ENCODE results near the gene PRKAG2.
A peak's percentile ranks its signal among the peaks of the same experiment; 100 is the strongest.
"Not testable (repeated sequence)": the region's sequence is repeated elsewhere in the genome, so short reads cannot be mapped to it uniquely, and the experiment has no call there.

Gene PRKAG2

DNA sequence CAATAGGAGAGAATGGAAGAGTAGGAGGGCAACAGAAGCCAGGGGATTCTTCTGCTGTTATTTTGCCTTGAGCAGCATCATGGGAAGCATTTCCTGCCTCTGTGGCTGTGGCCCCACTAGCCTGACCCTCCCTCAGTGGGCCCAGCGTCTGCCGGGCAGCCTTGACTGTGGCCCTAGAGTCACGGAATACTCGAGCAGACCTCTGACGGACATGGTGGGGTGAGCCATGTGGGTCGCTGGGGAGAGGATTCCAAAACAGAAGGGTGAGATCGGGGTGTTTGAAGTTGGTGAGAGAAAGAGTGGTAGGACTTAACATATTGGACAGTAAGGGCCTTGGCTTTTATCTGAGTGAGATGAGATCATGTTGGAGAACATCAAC lies 8.3 kb upstream of the PRKAG2 start:
- no peak for DNase-seq (ENCODE audit: low read depth in 2 of 3, low spot score in 2 of 3)

DNA sequence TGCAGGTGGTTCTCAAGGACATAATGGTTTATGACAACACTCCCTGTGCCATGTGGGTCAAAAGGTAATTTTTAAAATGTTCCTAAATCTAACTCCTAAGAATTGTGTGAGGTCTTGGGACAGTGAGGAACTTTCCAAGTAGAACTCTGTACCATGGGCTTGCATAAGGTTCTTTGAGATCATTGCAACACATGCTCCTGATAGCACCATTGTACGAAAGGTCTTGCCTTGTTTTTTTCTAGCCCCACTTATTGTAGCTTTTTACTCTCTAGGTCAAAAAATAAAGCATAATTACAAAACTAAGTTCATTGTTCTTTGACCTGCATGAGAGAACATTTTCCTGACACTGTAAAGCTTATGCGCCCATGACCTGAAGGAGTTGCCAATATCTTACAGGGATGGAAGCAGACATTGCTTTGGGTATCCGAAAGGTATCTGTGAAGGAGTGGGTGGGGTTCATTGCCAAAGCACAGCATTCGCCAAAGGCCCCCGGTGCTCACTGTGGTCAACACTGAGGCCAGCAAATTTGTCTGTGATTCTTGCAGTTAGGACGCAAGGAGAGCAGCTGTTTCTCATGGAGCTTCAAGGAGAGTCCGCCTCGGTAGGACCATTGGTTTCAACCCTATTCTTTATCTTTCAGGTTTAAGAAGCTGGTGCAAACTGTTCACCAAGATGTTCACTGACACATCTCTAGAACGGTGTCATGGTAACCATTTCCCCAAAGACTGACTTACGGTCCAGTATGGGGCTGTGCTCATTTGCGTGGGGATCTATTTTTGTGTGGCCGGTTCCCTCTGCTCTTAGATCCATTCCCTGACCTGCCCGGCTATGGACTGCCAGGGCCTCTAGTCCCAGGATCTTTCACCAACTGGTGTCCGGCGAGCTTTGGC lies 7.6 kb upstream of the PRKAG2 start:
- DNase-seq (ENCODE audit: low read depth in 2 of 3, low spot score in 2 of 3): no peak

DNA sequence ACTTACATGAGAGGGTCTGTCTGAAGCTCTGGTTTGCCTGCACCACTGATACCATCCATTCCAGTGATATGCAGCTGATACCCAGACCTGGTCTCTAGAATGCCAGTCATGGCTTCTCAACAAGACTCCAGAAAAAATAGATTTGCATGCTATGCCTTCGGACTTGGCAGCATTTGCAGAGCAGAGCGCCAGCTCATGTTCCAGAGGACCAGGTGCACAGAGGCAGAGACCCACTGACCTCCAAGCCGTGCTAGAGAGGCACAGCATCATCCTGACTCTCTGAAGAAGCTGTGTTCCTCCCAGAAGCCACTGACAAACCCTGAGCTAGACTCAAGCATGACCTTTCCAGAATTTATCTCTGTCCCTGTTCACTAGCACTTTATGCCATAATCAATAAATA lies 6.9 kb upstream of the PRKAG2 start:
- DNase-seq (ENCODE audit: low read depth in 2 of 3, low spot score in 2 of 3): no peak

DNA sequence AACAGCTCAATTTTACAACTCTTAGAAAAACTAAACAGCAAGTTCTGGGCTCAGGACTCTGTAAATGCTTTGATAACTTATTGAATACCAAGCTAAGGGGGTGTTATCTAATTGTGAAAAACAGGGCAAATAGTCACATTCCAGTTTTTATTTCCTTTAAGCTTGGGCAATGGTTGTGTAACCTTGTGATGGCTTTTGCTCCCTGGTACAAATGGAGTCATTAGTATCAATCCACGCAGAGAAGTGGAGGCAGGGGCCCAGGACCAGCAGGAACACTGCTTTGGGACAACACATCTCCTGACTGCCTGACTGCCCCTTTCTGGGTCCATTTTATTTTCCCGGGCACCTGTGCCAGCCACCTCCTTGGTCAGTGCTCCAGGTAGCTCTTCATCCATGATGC lies 5.8 kb upstream of the PRKAG2 start:
- DNase-seq (ENCODE audit: low read depth in 2 of 3, low spot score in 2 of 3): no peak

DNA sequence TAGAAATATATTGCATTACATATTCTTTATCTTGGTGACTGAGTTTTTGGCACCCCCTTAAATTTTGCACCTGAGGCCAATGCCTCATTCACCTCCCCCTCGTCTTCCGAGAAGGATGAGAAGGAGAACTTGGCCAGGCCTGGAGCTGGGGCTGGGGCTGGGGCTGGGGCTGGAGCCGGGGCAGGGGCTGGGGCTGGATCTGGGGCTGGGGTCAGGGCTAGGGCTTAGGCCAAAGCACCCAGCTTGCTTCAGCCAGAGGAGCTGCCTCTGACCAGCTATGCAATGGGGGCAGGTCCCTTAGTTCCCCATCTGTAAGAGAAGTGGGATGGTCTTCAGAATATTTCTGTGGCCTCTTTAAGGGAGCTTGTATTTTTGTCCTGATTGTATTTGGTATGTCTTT lies 3.8 kb upstream of the PRKAG2 start:
- DNase-seq (ENCODE audit: low read depth in 2 of 3, low spot score in 2 of 3): no peak

DNA sequence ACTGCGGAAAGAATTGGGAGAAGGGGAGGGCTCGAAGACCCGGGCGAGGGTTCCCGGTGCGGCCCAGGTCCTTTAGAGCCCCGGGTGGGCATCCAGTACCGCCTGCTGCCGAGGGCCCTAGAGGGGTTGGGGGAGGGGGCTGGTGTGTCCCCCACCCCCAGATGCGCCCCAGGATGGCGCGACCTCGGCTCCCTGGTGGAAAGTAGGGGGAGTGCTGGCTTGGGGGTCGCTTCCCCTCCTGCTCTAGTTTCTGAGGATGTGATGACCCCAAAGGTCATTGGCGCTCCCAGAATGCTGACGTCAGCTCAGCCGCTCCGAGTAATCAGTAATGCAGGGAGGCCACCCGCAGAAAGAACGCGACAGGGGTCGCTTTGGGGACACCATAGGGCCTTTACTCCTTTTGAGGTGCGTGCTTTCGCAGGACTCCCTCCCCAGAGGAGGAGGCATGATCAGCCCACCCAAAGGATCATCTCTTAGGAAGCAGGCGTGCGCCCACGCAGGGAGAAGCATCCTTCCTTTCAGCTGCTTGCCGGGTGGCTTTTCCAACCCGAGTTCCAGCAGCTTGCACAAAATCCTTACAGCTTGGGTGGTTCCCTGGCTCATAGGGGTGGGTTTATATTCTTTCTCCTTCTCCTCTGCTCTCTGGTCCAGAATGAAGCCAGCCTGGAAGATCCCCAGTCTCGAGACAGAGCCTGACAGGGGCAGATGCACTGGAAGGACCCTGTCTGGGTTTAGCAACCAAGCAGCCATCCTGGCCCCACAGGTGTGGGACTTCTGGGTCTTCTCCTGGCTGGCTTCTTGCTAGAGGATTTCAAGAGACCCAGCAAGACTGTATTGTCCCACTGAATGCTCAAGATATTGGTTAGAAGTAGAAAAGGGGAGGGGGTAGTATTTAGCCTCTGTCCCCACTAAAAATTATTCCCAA lies 1.3 kb upstream of the PRKAG2 start:
- peak in 1 of 3 experiments; percentile 9 for DNase-seq (ENCODE audit: low read depth in 2 of 3, low spot score in 2 of 3)

DNA sequence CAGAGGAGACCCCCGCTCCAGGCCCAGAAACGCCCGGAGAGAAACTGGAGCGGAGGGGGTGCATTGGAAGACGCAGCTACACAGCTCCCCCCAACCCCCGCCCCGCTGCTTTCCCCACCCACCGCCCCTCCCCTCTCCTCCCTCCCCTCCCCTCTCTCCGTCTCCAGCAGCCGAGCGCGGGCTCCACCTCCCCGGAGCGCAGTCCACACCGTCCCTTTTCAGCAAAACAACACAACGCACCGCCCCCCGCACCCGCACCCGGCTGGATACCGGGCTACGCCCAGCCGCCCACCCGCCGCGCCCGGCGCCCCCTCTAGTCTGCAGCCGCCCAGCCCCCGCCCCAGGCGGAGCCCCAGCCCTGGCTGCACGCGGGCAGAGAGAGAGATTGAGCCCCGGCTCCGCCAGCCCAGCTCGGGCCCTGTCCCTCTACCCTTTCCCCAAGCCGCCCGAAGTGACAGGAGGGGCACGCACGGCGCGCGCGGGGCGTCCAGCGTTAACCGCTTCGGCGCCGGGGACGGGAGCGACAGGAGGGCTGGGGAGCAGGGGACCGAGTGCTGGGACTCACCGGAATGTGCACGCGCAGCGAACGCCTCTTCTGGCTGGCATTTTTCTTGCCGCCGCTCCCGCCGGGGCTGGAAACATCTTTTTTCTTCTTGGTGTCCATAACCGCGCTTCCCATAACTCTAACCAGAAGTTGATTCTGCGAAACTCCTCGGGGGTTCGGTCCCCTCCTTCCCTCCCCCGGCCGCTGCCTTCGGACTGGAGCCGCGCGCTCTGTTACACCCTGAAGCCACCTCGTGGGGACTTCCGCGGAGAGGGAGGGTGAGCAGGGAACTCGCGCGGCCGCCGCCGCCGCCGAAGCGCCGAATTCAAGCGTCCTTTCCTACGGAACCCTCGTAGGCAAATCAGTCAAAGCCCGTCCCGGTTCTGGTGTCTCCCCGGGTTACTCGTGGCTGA lies 695 bp downstream of the PRKAG2 start:
- peak; percentile 14 to 41 (median 21) for DNase-seq (ENCODE audit: low read depth in 2 of 3, low spot score in 2 of 3)

DNA sequence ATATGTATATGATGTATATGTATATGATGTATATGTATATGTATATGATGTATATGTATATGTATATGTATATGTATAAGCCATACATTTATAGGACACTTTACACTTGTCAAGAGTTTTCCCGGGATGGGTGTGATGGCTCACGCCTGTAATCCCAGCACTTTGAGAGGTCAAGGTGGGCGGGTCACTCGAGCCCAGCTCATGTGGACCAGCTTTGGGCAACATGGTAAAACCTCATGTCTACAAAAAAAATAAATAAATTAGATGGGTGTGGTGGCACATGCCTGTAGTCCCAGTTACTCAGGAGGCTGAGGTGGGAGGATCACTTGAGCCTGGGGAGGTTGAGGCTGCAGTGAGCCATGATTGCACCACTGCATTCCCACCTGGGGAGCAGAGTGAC lies 2.4 kb downstream of the PRKAG2 start:
- DNase-seq (ENCODE audit: low read depth in 2 of 3, low spot score in 2 of 3): not testable (repeated sequence)

DNA sequence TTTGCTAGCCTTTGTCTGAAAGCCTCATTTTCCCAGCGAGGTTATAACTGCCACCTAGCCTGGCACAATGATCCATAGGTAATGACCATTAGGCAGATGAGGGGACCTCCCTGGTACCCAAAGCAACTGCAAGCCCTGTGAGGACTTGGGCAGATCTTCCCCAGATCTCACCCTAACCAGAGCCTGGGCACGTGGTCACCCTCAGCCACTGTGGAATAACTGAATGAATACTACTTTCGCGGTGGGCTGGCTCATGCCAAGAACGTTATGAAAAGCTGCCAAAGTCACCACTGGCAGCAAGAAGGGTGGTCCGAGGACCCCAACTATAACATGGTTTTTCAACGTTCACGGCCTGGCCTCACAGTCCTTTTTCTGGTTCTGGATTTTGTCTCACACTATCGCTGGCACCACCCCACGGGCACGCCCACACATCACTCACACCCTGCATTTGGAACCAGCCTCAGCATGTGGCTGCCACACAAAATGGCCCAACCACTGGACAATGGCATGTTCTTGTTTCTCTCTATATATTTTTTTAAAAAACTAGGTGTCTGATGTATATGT lies 3.4 kb downstream of the PRKAG2 start:
- DNase-seq (ENCODE audit: low read depth in 2 of 3, low spot score in 2 of 3): no peak

DNA sequence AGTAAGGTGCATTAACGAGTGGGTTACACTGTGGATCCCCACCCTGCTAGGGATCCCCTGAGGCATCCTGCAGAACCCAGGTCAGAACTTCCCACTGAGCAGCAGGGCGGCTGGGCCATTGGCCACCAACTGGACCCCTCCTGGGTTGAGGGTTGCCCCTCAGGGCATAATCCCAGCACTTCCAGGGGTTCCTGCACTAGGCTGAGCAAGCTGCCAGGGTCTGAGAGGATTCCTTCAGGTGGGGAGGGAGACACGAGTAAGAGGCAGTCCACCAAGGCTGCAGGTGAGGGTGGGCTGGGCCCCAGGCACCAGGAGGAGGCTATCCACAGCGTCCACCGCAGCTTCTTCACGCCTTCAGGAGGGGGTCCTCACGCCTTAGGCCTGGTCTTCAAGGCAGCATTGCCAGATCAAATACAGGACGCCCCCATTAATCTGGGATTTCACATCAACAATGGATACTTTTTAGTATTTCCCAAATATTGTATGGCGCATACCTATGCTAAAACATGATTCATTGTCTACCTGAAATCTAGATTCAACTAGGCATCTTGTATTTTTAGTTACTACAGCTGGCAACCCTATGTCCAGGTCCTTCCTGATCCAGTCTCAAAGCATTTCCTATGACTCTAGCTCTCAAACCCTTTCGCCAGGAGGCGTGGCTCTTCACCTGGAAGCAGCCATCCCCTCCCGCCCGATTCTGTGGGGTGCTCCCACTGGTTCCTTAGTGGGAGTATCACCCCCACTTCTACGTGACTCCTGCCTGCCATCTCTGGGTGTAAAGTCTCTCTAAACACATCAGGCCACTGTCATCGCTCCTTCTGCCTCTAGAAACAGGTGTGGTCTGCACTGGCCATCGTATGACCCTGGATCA lies 4.1 kb downstream of the PRKAG2 start:
- DNase-seq (ENCODE audit: low read depth in 2 of 3, low spot score in 2 of 3): no peak

DNA sequence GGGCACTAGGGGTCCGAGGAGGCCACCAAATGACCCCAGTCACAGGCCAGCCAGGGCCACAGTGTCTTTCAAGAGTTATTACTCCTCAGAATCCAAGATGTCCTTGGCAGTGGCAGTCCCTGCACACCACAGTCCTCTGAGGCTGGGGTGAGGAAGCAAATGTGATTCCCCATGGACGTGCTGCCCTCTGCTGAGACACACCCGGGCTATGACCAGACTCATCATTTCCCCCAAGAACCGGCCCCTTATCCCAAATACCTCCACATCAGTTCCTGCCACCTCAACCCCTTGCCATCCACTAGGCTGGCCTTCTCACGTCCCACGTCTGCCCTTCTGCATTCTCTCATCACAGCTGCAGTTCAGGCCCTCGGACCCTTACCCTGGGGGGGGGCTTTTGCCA lies 5.0 kb downstream of the PRKAG2 start:
- no peak for DNase-seq (ENCODE audit: low read depth in 2 of 3, low spot score in 2 of 3)

DNA sequence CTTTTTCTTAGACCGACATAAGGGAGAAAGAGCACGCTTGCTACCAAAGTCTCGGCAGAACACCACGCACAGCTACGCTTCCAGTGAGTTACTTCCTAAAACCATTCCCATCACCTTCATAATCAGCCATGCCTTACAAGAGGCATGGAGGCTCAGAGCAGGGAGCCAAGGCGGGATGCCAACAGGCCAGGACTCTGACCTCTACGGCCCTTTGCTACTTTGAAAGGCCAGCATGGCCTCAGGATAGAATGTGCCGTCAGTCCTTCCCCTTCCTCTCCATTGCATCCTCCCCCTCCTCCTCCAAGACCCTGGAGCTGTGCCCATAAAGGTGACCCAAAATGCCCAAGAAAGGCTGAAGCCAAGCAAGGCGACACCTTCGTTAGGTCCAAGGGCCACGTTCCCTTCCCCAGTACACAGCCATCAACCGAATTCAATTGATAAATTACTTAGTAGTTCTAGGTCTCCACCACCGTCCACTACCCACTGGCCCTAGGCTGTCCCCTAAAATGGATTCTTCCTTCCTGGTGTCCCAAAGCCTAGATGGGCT lies 5.7 kb downstream of the PRKAG2 start:
- no peak for DNase-seq (ENCODE audit: low read depth in 2 of 3, low spot score in 2 of 3)

DNA sequence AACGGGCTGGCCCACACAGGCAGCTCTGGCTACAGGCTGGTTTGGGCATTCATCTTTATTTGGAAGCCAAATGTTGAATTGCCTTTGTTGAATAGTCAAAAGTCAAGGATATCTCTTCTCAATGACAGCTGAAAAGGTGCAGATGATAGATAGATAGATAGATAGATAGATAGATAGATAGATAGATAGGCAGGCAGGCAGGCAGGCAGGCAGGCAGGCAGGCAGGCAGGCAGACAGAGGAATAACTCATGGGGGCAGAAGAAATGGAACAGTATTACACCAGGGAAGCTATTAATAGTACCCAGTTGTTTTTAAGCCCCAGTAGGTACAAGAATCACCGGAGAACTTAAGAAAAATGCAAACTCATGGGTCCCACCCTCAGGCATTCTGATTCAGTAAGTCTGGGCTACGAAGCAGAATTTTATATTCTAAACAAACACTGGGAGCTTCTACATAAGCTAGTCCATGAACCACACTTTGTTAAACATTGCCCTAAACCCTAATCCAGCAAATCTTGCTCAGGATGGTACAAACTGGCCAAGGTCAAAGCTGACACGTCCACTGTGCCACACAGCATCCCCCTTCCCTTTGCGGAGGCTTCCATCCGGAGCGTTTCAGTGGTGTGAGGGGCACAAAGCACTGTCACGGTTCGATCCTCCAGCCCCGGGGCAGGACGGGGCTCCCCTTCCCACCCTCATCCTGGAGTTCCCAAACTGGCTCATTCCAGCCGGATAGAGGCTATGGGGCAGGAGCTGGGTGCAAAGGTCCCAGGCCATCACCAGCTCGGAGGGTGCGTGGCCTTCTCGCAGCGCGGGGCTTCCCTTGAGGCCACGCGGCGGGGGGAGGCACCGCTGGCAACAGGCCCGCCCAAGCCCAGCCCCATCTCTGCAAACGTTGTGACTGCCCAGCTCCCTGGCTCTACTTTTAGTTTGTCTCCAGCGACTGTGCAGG lies 6.7 kb downstream of the PRKAG2 start:
- DNase-seq (ENCODE audit: low read depth in 2 of 3, low spot score in 2 of 3): no peak

DNA sequence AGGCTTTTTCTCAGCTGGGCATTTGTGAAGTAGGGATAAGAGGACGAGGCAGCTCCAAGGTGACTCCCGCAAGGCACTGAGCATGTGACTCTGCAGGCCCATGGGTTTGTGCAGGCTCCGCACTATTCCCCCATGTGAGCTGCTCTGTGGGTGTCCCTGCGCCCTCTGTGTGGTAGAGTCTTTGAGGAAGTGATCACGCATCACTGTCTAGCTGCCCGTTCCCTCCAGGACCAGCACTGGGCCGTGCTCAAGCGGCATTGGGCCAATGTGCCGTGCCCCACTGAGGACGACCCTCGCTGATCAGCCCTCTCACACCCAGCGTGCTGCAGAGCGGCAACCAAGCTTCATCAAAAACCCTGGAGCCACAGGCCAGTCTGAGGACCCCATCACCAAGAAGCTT lies 7.5 kb downstream of the PRKAG2 start:
- DNase-seq (ENCODE audit: low read depth in 2 of 3, low spot score in 2 of 3): no peak

DNA sequence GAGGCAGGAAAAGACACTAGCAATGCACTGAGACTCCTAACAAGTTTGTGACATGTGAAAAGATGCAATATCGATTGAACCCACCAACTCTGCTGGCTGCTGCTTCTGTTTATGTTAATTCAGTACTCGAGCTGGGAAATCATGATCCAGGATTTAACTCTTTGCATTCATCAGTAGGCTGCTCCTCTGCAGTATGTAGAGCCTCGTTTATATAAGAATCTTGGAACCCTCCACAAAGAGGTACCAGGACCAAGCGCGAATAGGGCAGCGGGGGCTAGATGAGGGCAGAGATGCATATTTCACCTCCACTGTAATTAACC lies 7.8 kb downstream of the PRKAG2 start:
- no peak for DNase-seq (ENCODE audit: low read depth in 2 of 3, low spot score in 2 of 3)

DNA sequence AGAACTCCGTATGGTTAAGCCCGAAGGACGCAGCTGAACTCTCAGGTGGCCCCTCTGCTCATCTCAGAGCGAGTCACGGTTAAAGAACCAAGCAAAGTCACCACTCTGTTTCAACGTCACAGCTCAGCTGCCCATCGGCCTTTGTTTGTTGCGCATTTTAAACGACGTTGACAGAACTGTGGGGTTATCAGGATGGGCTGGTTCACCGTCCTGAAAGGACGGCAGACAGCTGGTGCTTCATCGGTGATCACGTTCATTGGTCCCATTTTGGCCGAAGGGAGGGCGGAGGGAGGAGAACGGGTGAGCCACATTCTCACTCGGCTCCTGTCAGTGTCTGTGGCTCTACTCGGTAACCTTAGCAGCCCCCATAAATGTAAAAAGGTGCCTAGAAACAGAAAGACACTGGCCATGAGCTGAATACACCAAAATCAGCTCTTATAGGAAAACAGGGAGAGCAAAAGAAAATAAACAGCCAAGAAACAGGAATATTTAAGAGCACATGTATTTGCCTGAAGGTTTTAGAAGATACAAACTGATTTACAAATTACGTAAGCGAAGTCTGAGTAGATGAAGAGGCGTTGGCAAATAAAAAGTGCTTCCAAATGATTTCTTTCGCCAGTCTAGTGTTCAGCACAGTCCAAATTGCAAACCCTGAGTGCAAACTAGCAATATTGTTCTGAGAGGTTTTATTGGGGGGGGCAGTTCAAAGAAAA lies 8.4 kb downstream of the PRKAG2 start:
- no peak for DNase-seq (ENCODE audit: low read depth in 2 of 3, low spot score in 2 of 3)

DNA sequence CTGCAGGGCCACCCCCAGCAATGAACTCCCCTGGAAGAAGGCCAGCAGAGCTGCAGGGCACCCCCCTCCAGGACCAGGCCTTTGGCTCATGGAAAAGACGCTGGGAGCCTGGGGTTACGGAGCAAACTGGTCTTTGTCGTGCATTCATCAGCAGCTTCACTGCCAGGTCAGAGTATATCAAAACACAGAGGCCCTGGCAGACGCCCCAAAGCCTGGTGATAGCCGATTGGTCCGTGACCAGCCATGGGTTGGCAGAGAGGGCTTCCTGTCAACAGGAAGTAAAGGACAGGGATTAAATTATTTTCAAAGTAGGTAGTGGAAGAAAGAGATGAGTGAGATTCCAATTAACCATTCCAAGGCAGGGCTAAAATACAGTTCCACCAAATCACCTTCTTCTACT lies 9.0 kb downstream of the PRKAG2 start:
- no peak for DNase-seq (ENCODE audit: low read depth in 2 of 3, low spot score in 2 of 3)

Measured in activated CD8-positive, alpha-beta memory T cell treated with anti-CD3 and anti-CD28 coated beads for 48 hours (primary cell).